GM11168 (cell line): ENCODE measurements around the gene CD9.

Experiments
- in situ Hi-C: fragments of 300-500 bp; cut with MboI; formaldehyde crosslinking; loops from one replicate; pipeline ENCODE4 v1.12.0; 2022; ENCODE audit warnings: low sequenced_read_pairs; ENCODE audit not compliant: unreplicated experiment

CD9 gene

DNA sequence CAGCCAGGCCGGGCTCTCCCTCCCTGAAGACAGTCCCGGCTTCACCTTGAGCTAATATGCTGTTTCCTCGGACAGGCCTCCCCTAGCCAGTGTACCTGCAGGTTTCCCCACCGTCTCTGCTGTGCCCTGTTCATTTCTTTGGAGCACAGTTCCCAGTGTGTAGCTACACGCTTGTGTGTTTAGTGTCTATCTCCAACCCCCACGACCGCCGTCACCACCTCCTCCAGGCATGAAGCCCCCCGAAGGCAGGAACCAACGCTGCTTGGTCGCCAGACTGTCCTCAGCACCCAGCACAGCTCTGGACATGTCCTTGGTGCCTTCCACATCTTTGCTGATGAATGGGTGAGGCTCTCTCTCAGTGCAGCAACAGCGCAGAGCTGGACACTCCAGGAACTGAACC, 84.1 kb downstream of the CD9 start:
- in situ Hi-C loops = no loop called here

DNA sequence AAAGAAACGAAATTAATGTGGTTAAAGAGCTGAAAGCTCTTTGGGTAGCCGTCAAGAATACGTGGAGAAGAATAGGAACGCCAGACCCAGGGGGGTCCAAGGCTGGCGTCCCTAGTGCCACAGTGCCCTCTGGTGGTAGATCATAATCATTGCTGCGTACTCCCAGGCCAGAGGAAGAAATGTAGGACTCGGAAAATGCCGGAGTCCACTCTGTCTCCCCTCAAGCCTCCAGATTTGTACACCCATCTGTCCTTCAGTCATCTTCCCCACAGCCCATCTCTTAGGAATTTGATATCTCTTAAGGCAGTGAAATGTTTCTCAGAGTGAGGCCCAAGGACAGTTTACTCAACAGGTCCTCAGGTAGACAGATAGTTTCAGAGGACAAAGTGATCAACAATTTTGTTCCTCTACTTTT, 84.9 kb downstream of the CD9 start:
- in situ Hi-C loops = loop anchor here (5.0 kb wide), 1 partner anchor 78 kb away; no protein-coding TSS in a partner anchor

DNA sequence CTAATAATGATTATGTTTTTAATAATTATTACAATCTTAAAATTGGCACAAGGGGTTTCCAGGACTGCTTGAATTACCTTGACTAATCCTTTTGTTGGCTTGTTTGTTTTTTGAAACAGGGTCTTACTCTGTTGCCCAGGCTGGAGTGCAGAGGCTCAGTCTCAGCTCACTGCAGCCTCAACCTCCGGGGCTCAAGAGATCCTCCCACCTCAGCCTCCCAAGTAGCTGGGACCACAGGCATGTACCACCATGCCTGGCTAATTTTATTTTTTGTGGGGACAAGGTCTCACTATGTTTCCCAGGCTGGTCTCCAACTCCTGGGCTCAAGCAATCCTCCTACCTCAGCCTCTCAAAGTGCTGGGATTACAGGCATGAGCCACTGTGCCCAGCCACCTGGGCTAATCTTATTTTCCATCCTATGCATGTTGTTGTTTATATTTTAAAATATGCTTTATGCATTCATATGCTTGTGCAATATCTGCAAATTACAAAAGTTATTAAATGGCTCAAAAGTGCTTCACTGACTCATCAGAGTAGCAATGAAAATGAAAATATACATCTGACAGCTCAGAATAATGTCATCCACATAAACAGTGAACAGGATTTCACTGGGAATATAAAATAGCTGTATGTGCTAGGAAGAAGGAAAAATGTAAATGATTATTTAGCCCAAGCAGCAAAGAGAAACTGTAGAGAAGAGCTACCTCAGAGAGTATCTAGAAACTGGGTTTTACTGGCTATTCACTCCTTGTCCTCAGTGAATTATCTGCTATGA, 85.5 kb downstream of the CD9 start:
- in situ Hi-C loops = loop anchor here (5.0 kb wide), 1 partner anchor 78 kb away; no protein-coding TSS in a partner anchor
